ENCODE data around the gene KMT5C.

DNA sequence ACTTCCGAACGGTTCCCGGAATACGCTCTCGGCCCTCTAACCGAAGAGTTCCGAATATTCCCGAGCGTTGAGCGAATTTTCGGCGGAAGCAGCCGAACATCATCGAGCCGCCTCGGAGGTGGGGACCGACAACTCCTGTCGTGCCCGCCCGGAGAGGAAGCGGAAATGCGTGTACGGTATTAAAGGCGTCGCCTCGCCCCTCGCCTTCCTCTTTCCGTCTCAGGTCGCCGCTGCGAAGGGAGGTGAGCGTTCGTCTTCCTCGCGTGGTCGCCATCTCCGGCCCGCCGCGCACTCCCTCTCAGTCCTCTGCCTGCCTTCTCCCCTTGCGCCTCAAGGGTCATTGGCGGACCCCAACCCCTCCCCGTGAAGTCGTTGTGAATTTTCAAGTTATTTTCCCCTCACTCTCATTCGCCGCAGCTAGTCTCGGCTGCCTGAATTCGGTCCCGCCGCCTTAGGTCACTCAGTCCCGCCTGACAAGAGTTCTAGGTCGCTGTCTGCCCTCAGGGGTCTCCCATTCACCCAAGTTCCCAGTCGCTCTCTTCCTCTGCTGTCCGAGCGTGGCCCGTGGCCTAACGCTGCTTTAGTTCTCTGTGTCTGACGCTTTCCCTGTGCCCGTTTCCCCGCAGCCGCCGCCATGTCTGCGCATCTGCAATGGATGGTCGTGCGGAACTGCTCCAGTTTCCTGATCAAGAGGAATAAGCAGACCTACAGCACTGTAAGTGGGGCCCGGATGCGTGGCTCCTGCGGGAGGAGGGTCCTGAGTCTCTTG lies 46.2 kb downstream of the KMT5C start, which contains the start of gene RPL28:
- TF ChIP-seq, protein P1, sequence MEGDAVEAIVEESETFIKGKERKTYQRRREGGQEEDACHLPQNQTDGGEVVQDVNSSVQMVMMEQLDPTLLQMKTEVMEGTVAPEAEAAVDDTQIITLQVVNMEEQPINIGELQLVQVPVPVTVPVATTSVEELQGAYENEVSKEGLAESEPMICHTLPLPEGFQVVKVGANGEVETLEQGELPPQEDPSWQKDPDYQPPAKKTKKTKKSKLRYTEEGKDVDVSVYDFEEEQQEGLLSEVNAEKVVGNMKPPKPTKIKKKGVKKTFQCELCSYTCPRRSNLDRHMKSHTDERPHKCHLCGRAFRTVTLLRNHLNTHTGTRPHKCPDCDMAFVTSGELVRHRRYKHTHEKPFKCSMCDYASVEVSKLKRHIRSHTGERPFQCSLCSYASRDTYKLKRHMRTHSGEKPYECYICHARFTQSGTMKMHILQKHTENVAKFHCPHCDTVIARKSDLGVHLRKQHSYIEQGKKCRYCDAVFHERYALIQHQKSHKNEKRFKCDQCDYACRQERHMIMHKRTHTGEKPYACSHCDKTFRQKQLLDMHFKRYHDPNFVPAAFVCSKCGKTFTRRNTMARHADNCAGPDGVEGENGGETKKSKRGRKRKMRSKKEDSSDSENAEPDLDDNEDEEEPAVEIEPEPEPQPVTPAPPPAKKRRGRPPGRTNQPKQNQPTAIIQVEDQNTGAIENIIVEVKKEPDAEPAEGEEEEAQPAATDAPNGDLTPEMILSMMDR (conservative IDR thresholded peaks at IDR 0.05; ENCODE audit: low read length), result no peak
- no peak for TF ChIP-seq EZH2phosphoT487 (IDR thresholded peaks at IDR 0.05; ENCODE audit: borderline replicate concordance, low read depth, low read length)

All from OCI-LY7 (cell line).